T47D (cell line): ENCODE data around the gene ULBP1.
A peak's percentile ranks its signal among the peaks of the same experiment; 100 is the strongest.
"Not testable (repeated sequence)": the region's sequence is repeated elsewhere in the genome, so short reads cannot be mapped to it uniquely, and the experiment has no call there.

Experiments
- DNase-seq, 2 experiments: peaks; one replicate each; pipeline versions ENCODE4 v3.0.0 to v3.0.0-alpha.2; 2011 to 2012; ENCODE audit warnings: low read depth in 1 of 2, low spot score in 1 of 2
- JUND ChIP-seq: IDR thresholded peaks from 2 replicates; pipeline ENCODE4 v1.6.1; 2012; ENCODE audit warnings: low read depth
- in situ Hi-C: cut with HindIII; loops from 2 replicates; pipeline ENCODE4 v1.10.0; 2016; ENCODE audit warnings: low sequenced_read_pairs, low pct_unique_long_range_greater_than_20kb

The ULBP1 gene, protein sequence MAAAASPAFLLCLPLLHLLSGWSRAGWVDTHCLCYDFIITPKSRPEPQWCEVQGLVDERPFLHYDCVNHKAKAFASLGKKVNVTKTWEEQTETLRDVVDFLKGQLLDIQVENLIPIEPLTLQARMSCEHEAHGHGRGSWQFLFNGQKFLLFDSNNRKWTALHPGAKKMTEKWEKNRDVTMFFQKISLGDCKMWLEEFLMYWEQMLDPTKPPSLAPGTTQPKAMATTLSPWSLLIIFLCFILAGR

DNA sequence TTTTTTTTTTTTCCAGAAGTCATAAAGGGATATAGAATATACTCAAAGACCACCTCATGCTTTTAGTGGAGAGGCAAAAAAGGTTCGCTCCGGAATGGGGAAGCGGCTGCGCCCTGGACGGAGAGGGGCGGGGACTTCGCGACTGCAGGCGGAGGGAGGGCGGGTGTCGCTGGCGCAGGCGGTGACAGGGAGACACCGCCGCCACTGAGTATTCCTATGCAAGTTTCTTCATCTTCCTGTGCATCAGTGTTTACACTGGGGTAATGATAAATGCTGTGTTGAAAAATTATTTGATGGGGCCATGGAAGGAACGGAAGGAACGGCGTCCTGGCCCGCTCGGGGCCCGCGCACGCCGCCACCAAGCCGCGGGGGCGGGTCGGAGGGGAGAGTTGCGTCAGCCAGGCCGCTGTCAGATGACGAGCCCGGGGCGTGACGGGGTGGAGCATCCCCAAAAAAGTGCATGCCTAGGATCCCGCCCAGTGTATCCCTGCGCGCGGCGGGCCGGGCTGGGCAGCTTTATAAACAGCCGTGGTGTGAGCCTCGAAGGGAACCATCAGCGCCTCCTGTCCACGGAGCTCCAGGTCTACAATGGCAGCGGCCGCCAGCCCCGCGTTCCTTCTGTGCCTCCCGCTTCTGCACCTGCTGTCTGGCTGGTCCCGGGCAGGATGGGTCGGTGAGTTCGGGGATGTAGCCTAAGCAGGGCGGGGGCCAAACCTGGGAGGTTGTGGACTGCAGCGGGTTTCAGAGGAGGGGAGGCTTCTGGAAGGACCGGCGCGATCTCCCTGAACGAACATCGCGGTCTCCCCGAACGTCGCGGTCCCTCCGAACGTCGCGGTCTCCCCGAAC is at the start of gene ULBP1:
Gene ULBP1 (plus strand): TSS at position 482 of the 846 bp plus-strand sequence. CDS start 107 bp downstream, at position 589.
- in situ Hi-C loops = no loop called here
- TF ChIP-seq JUND = no peak
- peak; percentile 81 to 92 for DNase-seq

DNA sequence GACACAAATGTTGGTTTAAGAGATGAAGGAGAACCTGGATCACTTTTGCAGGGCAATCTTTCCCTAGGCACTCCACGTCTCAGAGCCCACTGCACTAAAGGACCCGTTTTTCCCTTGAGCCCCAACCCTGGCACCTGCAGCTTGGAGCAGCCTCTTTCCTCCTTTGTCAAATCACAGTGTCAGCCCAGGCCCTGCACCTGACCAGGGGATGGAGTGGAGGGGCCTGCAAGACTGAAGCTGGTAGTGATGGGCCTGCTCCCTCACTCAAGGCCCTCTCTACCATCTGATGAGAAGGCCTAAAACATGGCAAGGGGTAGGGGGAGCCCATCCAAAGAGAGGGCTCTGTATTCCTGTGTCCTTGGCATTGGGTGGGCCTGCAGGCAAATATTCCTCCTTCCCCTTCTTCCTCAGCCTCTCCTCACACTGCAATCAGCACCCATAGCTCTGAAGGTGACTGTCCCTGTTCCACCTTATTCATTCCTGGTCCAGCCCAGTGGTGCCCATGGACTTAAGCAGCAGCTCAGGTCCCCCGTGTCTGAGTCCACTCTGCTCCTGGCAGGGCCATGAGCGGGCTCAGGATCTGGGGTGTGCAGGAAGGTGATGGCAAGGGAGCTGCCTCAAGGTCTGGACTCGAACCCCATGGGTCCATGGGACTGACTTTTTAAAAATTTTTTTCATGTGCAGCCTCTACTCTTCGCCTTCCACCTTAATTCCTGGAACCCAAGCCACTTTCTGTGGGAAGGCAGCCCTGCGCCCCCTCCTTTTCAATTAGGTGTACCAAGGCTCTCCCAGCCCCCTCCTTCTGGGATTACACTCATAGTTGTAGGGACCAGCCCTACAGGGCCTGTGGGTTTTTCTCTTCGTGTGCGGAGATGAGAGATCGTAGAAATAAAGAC is 47.5 kb upstream of the ULBP1 start:
- DNase-seq = no peak
- in situ Hi-C loops = no loop called here
- no peak for TF ChIP-seq JUND

DNA sequence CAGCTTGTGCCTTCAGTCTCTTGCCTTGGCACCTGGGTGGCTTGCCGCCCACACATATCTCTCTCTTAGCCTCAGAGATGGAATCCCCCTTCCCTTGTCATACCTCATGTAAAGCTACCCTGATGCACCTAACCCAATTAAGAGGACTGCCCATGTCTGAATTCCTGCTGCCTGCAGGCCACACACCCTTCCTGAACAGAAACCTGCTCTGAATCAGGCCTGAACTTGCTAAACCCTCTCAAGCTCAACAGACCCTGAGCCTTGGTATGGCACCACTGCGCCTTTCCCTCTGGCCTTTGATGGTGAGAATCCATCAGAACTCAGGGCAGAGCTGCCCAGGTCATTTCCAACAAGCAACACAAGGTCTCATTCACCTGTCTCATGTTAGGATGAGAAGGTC is 46.1 kb upstream of the ULBP1 start:
- DNase-seq = no peak
- no peak for TF ChIP-seq JUND
- in situ Hi-C loops = no loop called here

DNA sequence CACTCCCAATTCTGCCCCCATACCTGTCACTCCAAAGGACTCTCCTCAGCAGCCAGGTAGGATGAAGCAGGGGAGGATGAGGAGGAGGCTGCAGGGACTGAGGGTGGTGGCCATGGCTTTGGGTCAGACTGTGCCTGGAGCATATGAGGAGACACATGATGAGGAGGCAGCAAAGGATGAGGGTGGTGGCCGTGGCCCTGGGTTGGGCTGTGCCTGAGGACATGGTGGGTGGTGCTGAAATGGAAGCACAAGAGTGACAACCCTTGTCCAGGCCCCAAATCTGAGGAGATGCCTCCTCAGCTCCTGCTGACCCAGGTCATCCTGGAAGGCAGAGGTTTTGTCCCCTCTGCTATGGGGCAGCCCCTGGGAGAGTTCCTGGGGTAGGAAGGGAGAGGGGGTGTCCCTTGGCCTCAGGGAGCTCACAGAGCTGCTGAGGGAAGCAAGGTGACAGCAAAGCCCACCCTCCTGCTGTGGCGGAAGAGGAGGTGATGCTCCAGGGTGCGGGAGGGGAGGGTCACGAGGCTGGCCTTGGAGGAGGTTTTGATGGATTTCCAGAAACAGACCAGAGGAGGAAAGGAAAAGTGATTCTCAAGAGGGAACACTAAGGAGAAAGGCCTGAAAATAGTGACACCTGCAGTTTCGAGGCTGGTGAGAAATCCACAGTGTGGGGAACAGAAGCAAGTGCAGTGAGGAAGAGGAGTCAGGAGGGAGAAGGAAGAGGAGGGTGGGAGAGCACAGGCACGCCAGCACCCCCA is 45.4 kb upstream of the ULBP1 start:
- no peak for DNase-seq
- in situ Hi-C loops = no loop called here
- TF ChIP-seq JUND = no peak

DNA sequence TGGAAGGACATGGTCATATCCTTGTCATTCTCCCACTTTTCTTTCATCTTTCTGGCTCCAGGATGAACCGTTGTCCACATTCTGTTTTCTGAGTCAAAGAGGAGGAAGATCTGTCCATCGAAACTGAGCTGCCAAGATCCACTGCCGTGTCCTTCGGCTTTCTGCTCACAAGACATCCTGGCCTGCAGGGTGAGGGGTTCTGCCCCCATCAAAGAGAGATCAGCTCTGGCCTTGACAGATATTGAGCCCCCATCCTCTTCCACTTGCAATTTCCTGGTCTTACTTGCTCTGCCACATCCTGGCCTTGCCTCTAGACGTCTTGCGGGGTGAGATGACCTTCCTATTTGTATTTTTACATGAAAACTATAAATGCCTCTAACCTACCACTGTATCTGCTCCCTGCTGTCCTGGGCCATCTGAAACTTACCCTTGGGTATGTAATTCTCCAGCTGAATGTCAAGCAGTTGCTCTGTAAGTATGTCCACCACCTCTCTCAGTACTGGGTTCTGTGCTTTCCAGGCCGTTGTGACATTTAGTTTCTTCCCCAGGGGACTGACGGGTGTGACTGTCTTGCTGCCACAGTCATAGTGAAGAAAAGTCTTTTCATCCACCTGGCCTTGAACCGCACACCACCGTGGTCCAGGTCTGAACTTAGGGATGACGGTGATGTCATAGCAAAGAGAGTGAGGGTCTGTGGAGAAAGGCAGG is 44.5 kb upstream of the ULBP1 start:
- DNase-seq, in situ Hi-C loops: not testable (repeated sequence)

DNA sequence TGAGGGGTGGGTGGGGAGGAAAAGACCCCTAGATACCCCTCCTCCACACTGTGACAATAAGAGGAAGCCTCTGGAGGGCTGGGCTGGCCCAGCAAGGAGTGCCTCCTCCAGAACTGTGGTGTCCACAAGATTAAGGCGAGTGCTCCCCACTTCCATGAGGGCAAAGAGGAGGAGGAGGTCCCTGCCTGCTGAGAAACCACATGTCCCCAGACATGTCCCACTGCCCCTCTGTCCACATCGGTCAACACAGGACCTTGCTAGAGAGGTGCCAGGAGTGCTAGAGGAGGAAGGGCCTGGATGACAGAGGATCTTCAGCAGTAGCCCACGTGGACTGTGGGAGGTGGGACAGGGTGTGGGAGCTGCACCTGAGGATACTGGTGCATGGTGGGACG is 43.9 kb upstream of the ULBP1 start:
- in situ Hi-C loops = no loop called here
- TF ChIP-seq JUND = no peak
- no peak for DNase-seq

DNA sequence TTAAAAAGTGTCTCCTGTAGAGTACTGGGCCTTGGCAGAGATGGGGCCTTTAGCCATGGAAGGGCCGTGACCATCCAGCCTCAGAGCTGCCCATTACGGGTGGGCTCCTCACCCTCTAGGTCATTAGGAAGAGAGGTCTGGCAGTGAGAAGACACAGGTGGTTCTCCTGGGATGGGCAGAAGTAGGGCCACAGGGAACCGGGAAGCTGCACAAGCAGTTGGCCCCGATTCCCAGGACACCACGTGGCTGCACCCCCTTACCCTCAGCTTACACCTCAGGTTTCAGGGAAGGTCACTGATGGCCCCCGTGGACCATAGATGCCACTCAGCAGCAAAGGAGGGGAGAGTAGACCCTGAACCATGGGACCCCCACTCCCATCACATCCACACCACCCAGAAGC is 42.4 kb upstream of the ULBP1 start:
- TF ChIP-seq JUND = no peak
- DNase-seq = no peak
- in situ Hi-C loops = no loop called here

DNA sequence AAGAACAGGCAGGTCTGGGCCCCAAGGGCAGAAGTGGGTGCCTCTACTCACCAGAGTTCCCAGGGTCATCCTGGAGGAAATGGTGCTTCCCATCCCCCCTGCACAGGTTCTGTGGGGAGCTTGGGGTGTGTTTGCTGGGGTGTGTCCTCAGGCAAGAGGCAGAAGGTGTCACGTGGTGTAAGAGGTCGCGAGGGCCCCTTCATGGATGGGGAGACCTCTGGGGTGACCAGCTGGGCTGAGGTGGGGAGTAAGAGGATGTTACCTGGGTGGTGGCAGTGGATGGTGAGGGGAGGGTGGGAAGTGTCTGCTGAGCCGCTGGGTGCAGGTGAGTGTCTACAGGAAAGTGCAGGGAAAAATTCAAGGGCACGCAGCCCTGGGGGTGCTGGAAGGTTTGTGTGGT is 41.7 kb upstream of the ULBP1 start:
- in situ Hi-C loops, DNase-seq: not testable (repeated sequence)

DNA sequence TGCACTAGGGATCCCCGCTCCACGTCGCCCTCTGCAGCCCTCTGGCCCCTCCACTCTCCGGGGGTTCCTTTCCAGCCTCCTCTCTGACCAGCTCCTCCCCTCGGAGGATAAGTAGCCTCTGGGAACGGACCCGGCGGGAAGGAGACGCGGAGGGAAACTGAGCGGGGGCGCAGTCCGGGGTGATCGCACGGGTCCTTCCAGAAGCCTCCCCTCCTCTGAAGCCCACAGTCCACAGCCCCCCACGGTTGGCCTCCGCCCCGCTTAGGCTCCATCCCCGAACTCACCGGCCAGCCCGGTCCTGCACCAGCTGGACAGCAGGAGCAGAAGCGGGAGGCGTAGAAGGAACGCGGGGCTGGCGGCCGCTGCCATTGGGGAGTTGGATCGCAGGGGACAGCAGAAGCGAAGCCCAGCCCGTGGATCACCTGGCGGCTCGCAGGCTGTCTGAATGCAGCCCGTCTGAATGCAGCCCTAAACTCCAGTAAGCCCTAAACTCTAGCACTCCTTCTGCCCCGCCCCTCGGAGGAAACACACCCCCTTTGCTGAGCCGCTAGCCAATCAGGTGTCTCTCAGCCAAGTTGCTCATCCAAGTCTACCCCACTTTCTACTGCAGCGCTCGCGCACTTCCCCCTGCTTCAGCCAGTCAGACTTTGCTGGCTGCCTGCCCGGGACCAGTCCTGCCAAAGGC is 41.0 kb upstream of the ULBP1 start, which contains the start of gene RAET1G:
Gene RAET1G (minus strand): TSS at position 480 of the 685 bp plus-strand sequence. CDS start 111 bp downstream, at position 369.
- TF ChIP-seq JUND = no peak
- DNase-seq = peak; percentile 83 to 90
- in situ Hi-C loops = no loop called here

DNA sequence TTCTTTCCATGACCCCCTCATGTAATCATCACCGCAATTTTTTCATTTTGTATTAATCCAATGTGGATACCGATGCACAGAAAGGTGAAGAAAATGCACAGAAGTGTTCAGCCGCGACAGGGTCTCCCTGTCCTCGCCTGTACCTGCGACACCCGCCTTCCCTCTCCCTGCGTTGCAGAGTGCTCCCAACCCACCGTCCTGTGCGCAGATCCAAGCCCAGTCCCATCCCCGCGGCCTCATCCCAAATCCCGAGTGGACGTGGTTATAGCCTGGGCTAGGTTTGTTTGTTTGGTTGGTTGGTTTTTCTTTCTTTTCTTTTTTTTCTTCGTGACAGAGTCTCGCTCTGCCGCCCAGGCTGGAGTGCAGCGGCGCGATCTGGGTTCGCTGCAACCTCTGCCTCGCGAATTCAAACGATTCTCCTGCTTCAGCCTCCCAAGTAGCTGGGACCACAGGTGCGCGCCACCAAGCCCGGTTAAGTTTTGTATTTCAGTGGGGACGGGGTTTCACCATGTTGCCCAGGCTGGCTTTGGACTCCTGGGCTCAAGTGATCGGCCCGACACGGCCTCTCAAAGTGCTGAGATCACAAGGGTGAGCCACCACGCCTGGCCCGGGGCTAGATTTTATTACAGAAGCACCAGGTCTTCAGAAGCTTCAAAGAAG is 40.3 kb upstream of the ULBP1 start:
- no peak for TF ChIP-seq JUND
- DNase-seq = no peak
- in situ Hi-C loops = no loop called here
